Measurements from ENCODE around the gene ABCC12.

ABCC12 gene

GRCh38 chr16:48106446-48106845, 49.3 kb downstream of the ABCC12 start:
- no peak for DNase-seq (ENCODE audit: low spot score)
- Histone ChIP-seq H3K4me1 (ENCODE audit: control insufficient read depth in 2 of 2, insufficient read depth in 1 of 2, low read depth in 1 of 2, low read length in 2 of 2) (peaks cover 3 to 21% of the 10 kb centered on the region in 2 donors), H3K36me3 (replicated peaks in 1 of 2; ENCODE audit: control insufficient read depth in 2 of 2, insufficient read depth in 2 of 2, low read length in 2 of 2) (no peaks in the 10 kb centered on the region), H2BK15ac (ENCODE audit: low read length) (peak overlapping the region; percentile 2), H3K9me3 (replicated peaks in 1 of 2; ENCODE audit: control insufficient read depth in 2 of 2, insufficient read depth in 1 of 2, low read depth in 1 of 2, low read length in 2 of 2) (no peaks in the 10 kb centered on the region), H3K14ac (ENCODE audit: low read length) (no peak overlapping the region), H2BK12ac (ENCODE audit: low read length) (no peak overlapping the region), H3K4me3 (ENCODE audit: low read length in 2 of 2) (no peak overlapping the region), H3K9ac (ENCODE audit: low read depth, low read length, poor library complexity) (no peak overlapping the region), H3K4me2 (ENCODE audit: insufficient read depth, low read length, poor library complexity, severe bottlenecking) (no peak overlapping the region), H2BK5ac (ENCODE audit: low read length) (no peak overlapping the region), H3K4ac (ENCODE audit: low read length) (no peak overlapping the region), H2AFZ (ENCODE audit: low read length) (no peak overlapping the region), H3K18ac (ENCODE audit: low read length) (peak overlapping the region; percentile 50), H3K79me1 (ENCODE audit: low read depth, low read length) (no peaks in the 10 kb centered on the region), H3K23ac (ENCODE audit: low read depth, low read length, poor library complexity) (no peak overlapping the region), H2BK120ac (ENCODE audit: low read depth, low read length) (no peak overlapping the region), H4K91ac (ENCODE audit: low read depth, low read length, poor library complexity) (no peak overlapping the region), H3K27me3 (ENCODE audit: control insufficient read depth in 3 of 3, insufficient read depth in 3 of 3, low read depth in 1 of 3, low read length in 3 of 3) (peaks cover 0 to 3% (median 0%) of the 10 kb centered on the region in 3 experiments), H2AK5ac (ENCODE audit: low read depth, low read length) (no peak overlapping the region), H3K27ac (replicated peaks; ENCODE audit: low read length) (no peak overlapping the region), H4K8ac (ENCODE audit: low read depth, low read length) (no peak overlapping the region)
- WGBS, 2 donors (ENCODE audit: extremely low coverage in 2 of 2, insufficient read length in 2 of 2, insufficient replicate concordance in 1 of 2): no CpG with 5 or more reads among the region's 3 CpGs
